ENCODE data around the gene SLC24A3. TPM values are rescaled to one million over a fixed set of nuclear protein-coding genes. Genes with fewer than 3 reads are reported as not detected.

SLC24A3 gene
- total RNA-seq, 2 experiments from 2014 or later, result not detected

GRCh38 chr20:19492116-19492515 lies 279.7 kb downstream of the SLC24A3 start:
- H3K27me3 Mint-ChIP-seq (ENCODE audit: low read depth), result no peaks in the 10 kb centered on the region
- H3K4me1 Mint-ChIP-seq (ENCODE audit: low read depth), result no peaks in the 10 kb centered on the region
- intact Hi-C loops (cut with micrococcal nuclease), result no loop called here
- H3K36me3 Mint-ChIP-seq (ENCODE audit: low read depth), result no peaks in the 10 kb centered on the region
- H3K4me3 Mint-ChIP-seq, result no peak overlapping the region
- H3K27ac Mint-ChIP-seq, result no peak overlapping the region
- H3K9me3 Mint-ChIP-seq, result no peaks in the 10 kb centered on the region
- CTCF ChIA-PET, result no interaction called here
- DNase-seq, result no peak

- H3K9me3 Mint-ChIP-seq, result no peaks in the 10 kb centered on the region
- no peak overlapping the region for H3K4me3 Mint-ChIP-seq
- DNase-seq, result no peak
- H3K36me3 Mint-ChIP-seq (ENCODE audit: low read depth), result no peaks in the 10 kb centered on the region
- intact Hi-C loops (cut with micrococcal nuclease), result no loop called here
- CTCF ChIA-PET, result interaction anchor here (1.2 kb wide), 1 partner anchor 287 kb away, joined by 3 read pairs; no protein-coding TSS in a partner anchor
- no peak overlapping the region for H3K27ac Mint-ChIP-seq
- H3K27me3 Mint-ChIP-seq (ENCODE audit: low read depth), result no peaks in the 10 kb centered on the region
- no peaks in the 10 kb centered on the region for H3K4me1 Mint-ChIP-seq (ENCODE audit: low read depth)
Observed at GRCh38 chr20:19492687-19493336, 280.4 kb downstream of the SLC24A3 start.

- DNase-seq, result no peak
- CTCF ChIA-PET, result interaction anchor here (1.2 kb wide), 1 partner anchor 288 kb away, joined by 3 read pairs; no protein-coding TSS in a partner anchor
- H3K4me3 Mint-ChIP-seq, result no peak overlapping the region
Observed at GRCh38 chr20:19493794-19494495, 281.5 kb downstream of the SLC24A3 start.

GRCh38 chr20:19495905-19496703 lies 283.7 kb downstream of the SLC24A3 start:
- no peaks in the 10 kb centered on the region for H3K36me3 Mint-ChIP-seq (ENCODE audit: low read depth)
- no peak overlapping the region for H3K4me3 Mint-ChIP-seq
- CTCF ChIA-PET, result no interaction called here
- peaks cover 3% of the 10 kb centered on the region for H3K4me1 Mint-ChIP-seq (ENCODE audit: low read depth)
- H3K9me3 Mint-ChIP-seq, result no peaks in the 10 kb centered on the region
- peaks cover 1% of the 10 kb centered on the region for H3K27me3 Mint-ChIP-seq (ENCODE audit: low read depth)
- no peak for DNase-seq
- no peak overlapping the region for H3K27ac Mint-ChIP-seq
- intact Hi-C loops (cut with micrococcal nuclease), result no loop called here

More at GRCh38 chr20:19493794-19494495, 281.5 kb downstream of the SLC24A3 start:
- intact Hi-C loops (cut with micrococcal nuclease), result no loop called here
- H3K4me1 Mint-ChIP-seq (ENCODE audit: low read depth), result peaks cover 3% of the 10 kb centered on the region
- no peaks in the 10 kb centered on the region for H3K9me3 Mint-ChIP-seq
- H3K27ac Mint-ChIP-seq, result no peak overlapping the region
- H3K36me3 Mint-ChIP-seq (ENCODE audit: low read depth), result no peaks in the 10 kb centered on the region
- H3K27me3 Mint-ChIP-seq (ENCODE audit: low read depth), result peaks cover 1% of the 10 kb centered on the region

GRCh38 chr20:19497064-19497463 lies 284.6 kb downstream of the SLC24A3 start:
- peaks cover 6% of the 10 kb centered on the region for H3K27me3 Mint-ChIP-seq (ENCODE audit: low read depth)
- no peak overlapping the region for H3K27ac Mint-ChIP-seq
- CTCF ChIA-PET, result no interaction called here
- H3K9me3 Mint-ChIP-seq, result no peaks in the 10 kb centered on the region
- no peaks in the 10 kb centered on the region for H3K36me3 Mint-ChIP-seq (ENCODE audit: low read depth)
- intact Hi-C loops (cut with micrococcal nuclease), result no loop called here
- no peak for DNase-seq
- H3K4me3 Mint-ChIP-seq, result no peak overlapping the region
- peaks cover 3% of the 10 kb centered on the region for H3K4me1 Mint-ChIP-seq (ENCODE audit: low read depth)

- H3K27me3 Mint-ChIP-seq (ENCODE audit: low read depth), result peaks cover 6% of the 10 kb centered on the region
- H3K4me3 Mint-ChIP-seq, result no peak overlapping the region
- no peak overlapping the region for H3K27ac Mint-ChIP-seq
- no peaks in the 10 kb centered on the region for H3K36me3 Mint-ChIP-seq (ENCODE audit: low read depth)
- intact Hi-C loops (cut with micrococcal nuclease), result no loop called here
- CTCF ChIA-PET, result no interaction called here
- H3K4me1 Mint-ChIP-seq (ENCODE audit: low read depth), result peaks cover 3% of the 10 kb centered on the region
- no peaks in the 10 kb centered on the region for H3K9me3 Mint-ChIP-seq
- no peak for DNase-seq
Observed at GRCh38 chr20:19498756-19499155, 286.3 kb downstream of the SLC24A3 start.

- Mint-ChIP-seq H3K4me1 (ENCODE audit: low read depth) (peaks cover 3% of the 10 kb centered on the region), H3K36me3 (ENCODE audit: low read depth) (no peaks in the 10 kb centered on the region), H3K4me3 (no peak overlapping the region), H3K27ac (no peak overlapping the region), H3K9me3 (no peaks in the 10 kb centered on the region), H3K27me3 (ENCODE audit: low read depth) (peaks cover 6% of the 10 kb centered on the region)
- intact Hi-C loops (cut with micrococcal nuclease), result no loop called here
- CTCF ChIA-PET, result interaction anchor here (0.6 kb wide), 1 partner anchor 1187 kb away, joined by 3 read pairs; no protein-coding TSS in a partner anchor
- DNase-seq, result no peak
Observed at GRCh38 chr20:19501476-19502115, 289.2 kb downstream of the SLC24A3 start.

- Mint-ChIP-seq H3K9me3 (no peaks in the 10 kb centered on the region), H3K36me3 (ENCODE audit: low read depth) (no peaks in the 10 kb centered on the region), H3K4me1 (ENCODE audit: low read depth) (peaks cover 3% of the 10 kb centered on the region), H3K4me3 (no peak overlapping the region), H3K27ac (no peak overlapping the region), H3K27me3 (ENCODE audit: low read depth) (peaks cover 6% of the 10 kb centered on the region)
- intact Hi-C loops (cut with micrococcal nuclease), result no loop called here
- CTCF ChIA-PET, result interaction anchor here (0.6 kb wide), 1 partner anchor 1188 kb away, joined by 3 read pairs; no protein-coding TSS in a partner anchor
- no peak for DNase-seq
Observed at GRCh38 chr20:19502169-19502568, 289.7 kb downstream of the SLC24A3 start.

- no peak overlapping the region for H3K4me3 Mint-ChIP-seq
- no peak overlapping the region for H3K27ac Mint-ChIP-seq
- no peak for DNase-seq
- H3K27me3 Mint-ChIP-seq (ENCODE audit: low read depth), result peaks cover 4% of the 10 kb centered on the region
- H3K4me1 Mint-ChIP-seq (ENCODE audit: low read depth), result no peaks in the 10 kb centered on the region
- no peaks in the 10 kb centered on the region for H3K9me3 Mint-ChIP-seq
- no peaks in the 10 kb centered on the region for H3K36me3 Mint-ChIP-seq (ENCODE audit: low read depth)
- CTCF ChIA-PET, result no interaction called here
- intact Hi-C loops (cut with micrococcal nuclease), result no loop called here
Observed at GRCh38 chr20:19504251-19504650, 291.8 kb downstream of the SLC24A3 start.

GRCh38 chr20:19506021-19506420 lies 293.6 kb downstream of the SLC24A3 start:
- Mint-ChIP-seq H3K36me3 (ENCODE audit: low read depth) (no peaks in the 10 kb centered on the region), H3K4me3 (no peak overlapping the region)
- intact Hi-C loops (cut with micrococcal nuclease), result no loop called here

GRCh38 chr20:19508449-19508848 lies 296.0 kb downstream of the SLC24A3 start:
- no peaks in the 10 kb centered on the region for H3K4me1 Mint-ChIP-seq (ENCODE audit: low read depth)
- CTCF ChIA-PET, result interaction anchor here (0.7 kb wide), 1 partner anchor 1221 kb away, joined by 3 read pairs; no protein-coding TSS in a partner anchor
- H3K4me3 Mint-ChIP-seq, result no peak overlapping the region
- no peak overlapping the region for H3K27ac Mint-ChIP-seq
- DNase-seq, result no peak
- H3K36me3 Mint-ChIP-seq (ENCODE audit: low read depth), result no peaks in the 10 kb centered on the region
- intact Hi-C loops (cut with micrococcal nuclease), result no loop called here
- H3K27me3 Mint-ChIP-seq (ENCODE audit: low read depth), result no peaks in the 10 kb centered on the region
- H3K9me3 Mint-ChIP-seq, result no peaks in the 10 kb centered on the region

More at GRCh38 chr20:19506021-19506420, 293.6 kb downstream of the SLC24A3 start:
- CTCF ChIA-PET, result no interaction called here
- Mint-ChIP-seq H3K27ac (no peak overlapping the region), H3K4me1 (ENCODE audit: low read depth) (no peaks in the 10 kb centered on the region), H3K27me3 (ENCODE audit: low read depth) (peaks cover 4% of the 10 kb centered on the region), H3K9me3 (no peaks in the 10 kb centered on the region)
- DNase-seq, result no peak

GRCh38 chr20:19510611-19511010 lies 298.2 kb downstream of the SLC24A3 start:
- intact Hi-C loops (cut with micrococcal nuclease), result no loop called here
- no peaks in the 10 kb centered on the region for H3K4me1 Mint-ChIP-seq (ENCODE audit: low read depth)
- no peak overlapping the region for H3K4me3 Mint-ChIP-seq
- no peaks in the 10 kb centered on the region for H3K36me3 Mint-ChIP-seq (ENCODE audit: low read depth)
- CTCF ChIA-PET, result no interaction called here
- H3K9me3 Mint-ChIP-seq, result no peaks in the 10 kb centered on the region
- no peak overlapping the region for H3K27ac Mint-ChIP-seq
- no peak for DNase-seq
- H3K27me3 Mint-ChIP-seq (ENCODE audit: low read depth), result no peaks in the 10 kb centered on the region

Data from activated naive CD4-positive, alpha-beta T cell treated with anti-CD3 and anti-CD28 coated beads for 36 hours (primary cell).